ENCODE data around the gene SH2D3C.
A peak's percentile ranks its signal among the peaks of the same experiment; 100 is the strongest.

Gene SH2D3C

GRCh38 chr9:127734247-127734746 is 44.2 kb downstream of the SH2D3C start:
- peak overlapping the region; percentile 68 for H3K27ac Mint-ChIP-seq (ENCODE audit: low read depth)
- H3K4me3 Mint-ChIP-seq = peak overlapping the region; percentile 77
- H3K36me3 Mint-ChIP-seq (ENCODE audit: insufficient read depth) = peaks cover 20% of the 10 kb centered on the region
- peaks cover 8% of the 10 kb centered on the region for H3K4me1 Mint-ChIP-seq
- ATAC-seq (replicated peaks; ENCODE audit: extremely low read depth, poor library complexity, severe bottlenecking) = no peak
- no peaks in the 10 kb centered on the region for H3K27me3 Mint-ChIP-seq
- no peaks in the 10 kb centered on the region for H3K9me3 Mint-ChIP-seq
- DNase-seq (ENCODE audit: low spot score in 2 of 2) = no peak

- no peak for ATAC-seq (replicated peaks; ENCODE audit: extremely low read depth, poor library complexity, severe bottlenecking)
- no peak for DNase-seq (ENCODE audit: low spot score in 2 of 2)
- Mint-ChIP-seq H3K9me3 (no peaks in the 10 kb centered on the region), H3K4me1 (peaks cover 8% of the 10 kb centered on the region), H3K36me3 (ENCODE audit: insufficient read depth) (peaks cover 16% of the 10 kb centered on the region), H3K4me3 (peak overlapping the region; percentile 77), H3K27me3 (no peaks in the 10 kb centered on the region), H3K27ac (ENCODE audit: low read depth) (peak overlapping the region; percentile 68)
These were observed 44.9 kb downstream of the SH2D3C start for GRCh38 chr9:127733614-127734013.

- ATAC-seq (replicated peaks; ENCODE audit: extremely low read depth, poor library complexity, severe bottlenecking) (no peak), DNase-seq (ENCODE audit: low spot score in 2 of 2) (no peak)
- Mint-ChIP-seq H3K9me3 (no peaks in the 10 kb centered on the region), H3K4me3 (no peak overlapping the region), H3K27ac (ENCODE audit: low read depth) (no peak overlapping the region), H3K4me1 (peaks cover 8% of the 10 kb centered on the region), H3K36me3 (ENCODE audit: insufficient read depth) (peaks cover 11% of the 10 kb centered on the region), H3K27me3 (no peaks in the 10 kb centered on the region)
These were observed 46.0 kb downstream of the SH2D3C start for GRCh38 chr9:127732444-127732843.

DNA sequence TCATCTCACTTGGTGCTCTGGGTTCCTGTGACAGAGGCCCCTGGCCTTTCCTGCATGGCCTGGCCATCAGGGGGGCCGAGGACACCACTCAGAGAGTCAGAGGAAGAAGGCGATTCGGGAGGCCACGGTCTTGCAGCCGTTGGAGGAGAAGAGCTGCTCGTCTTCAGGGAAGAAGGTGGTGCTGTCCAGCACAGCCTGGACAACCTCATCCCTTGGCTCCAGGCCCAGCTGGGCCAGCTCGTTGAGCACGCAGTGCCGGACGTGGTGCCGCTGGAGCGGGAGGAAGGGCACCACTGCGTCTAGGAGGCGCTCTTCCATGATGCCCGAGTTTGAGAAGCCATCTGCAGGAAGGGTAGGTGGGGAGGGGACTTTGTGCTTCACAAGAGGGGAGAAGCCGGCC is 46.5 kb downstream of the SH2D3C start:
- Mint-ChIP-seq H3K4me1 (peaks cover 8% of the 10 kb centered on the region), H3K9me3 (no peaks in the 10 kb centered on the region), H3K4me3 (no peak overlapping the region), H3K27ac (ENCODE audit: low read depth) (no peak overlapping the region), H3K36me3 (ENCODE audit: insufficient read depth) (peaks cover 13% of the 10 kb centered on the region), H3K27me3 (no peaks in the 10 kb centered on the region)
- no peak for ATAC-seq (replicated peaks; ENCODE audit: extremely low read depth, poor library complexity, severe bottlenecking)
- DNase-seq (ENCODE audit: low spot score in 2 of 2) = no peak

DNA sequence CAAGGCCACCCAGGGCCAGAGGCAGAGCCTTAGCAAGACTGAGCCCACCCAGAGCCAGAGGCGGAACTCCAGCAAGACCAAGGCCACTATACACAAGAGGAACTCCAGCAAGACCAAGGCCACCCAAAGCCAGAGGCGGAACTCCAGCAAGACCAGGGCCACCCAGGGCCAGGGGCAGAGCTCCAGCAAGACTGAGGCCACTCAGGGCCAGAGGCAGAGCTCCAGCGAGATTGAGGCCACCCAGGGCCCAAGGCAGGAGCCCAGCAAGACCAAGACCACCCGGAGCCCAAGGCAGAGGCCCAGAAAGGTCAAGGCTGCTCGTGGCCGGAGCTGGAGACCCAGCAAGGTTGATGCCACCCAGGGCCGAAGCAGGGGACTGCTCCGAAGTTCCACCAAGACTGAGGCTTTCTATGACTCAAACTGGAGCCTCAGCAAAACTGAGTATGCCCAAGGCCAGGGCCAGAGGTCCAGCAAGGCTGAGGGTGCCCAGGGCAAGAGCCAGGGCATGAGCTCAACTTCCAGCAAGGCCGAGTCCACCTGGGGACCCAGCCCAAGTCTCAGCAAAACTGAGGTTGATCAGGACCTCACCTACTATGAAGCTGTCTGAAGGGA is 47.6 kb downstream of the SH2D3C start:
- H3K9me3 Mint-ChIP-seq = no peaks in the 10 kb centered on the region
- H3K4me3 Mint-ChIP-seq = no peak overlapping the region

GRCh38 chr9:127730262-127730661 is 48.2 kb downstream of the SH2D3C start:
- no peak overlapping the region for H3K4me3 Mint-ChIP-seq
- peaks cover 8% of the 10 kb centered on the region for H3K4me1 Mint-ChIP-seq
- H3K9me3 Mint-ChIP-seq = no peaks in the 10 kb centered on the region
- H3K27ac Mint-ChIP-seq (ENCODE audit: low read depth) = peak overlapping the region; percentile 29
- DNase-seq (ENCODE audit: low spot score in 2 of 2) (no peak), ATAC-seq (replicated peaks; ENCODE audit: extremely low read depth, poor library complexity, severe bottlenecking) (no peak)
- peaks cover 11% of the 10 kb centered on the region for H3K36me3 Mint-ChIP-seq (ENCODE audit: insufficient read depth)
- no peaks in the 10 kb centered on the region for H3K27me3 Mint-ChIP-seq

More for the DNA sequence above, 47.6 kb downstream of the SH2D3C start:
- H3K36me3 Mint-ChIP-seq (ENCODE audit: insufficient read depth) = peaks cover 12% of the 10 kb centered on the region
- H3K4me1 Mint-ChIP-seq = peaks cover 8% of the 10 kb centered on the region
- no peak for DNase-seq (ENCODE audit: low spot score in 2 of 2)
- ATAC-seq (replicated peaks; ENCODE audit: extremely low read depth, poor library complexity, severe bottlenecking) = no peak
- no peaks in the 10 kb centered on the region for H3K27me3 Mint-ChIP-seq
- no peak overlapping the region for H3K27ac Mint-ChIP-seq (ENCODE audit: low read depth)

DNA sequence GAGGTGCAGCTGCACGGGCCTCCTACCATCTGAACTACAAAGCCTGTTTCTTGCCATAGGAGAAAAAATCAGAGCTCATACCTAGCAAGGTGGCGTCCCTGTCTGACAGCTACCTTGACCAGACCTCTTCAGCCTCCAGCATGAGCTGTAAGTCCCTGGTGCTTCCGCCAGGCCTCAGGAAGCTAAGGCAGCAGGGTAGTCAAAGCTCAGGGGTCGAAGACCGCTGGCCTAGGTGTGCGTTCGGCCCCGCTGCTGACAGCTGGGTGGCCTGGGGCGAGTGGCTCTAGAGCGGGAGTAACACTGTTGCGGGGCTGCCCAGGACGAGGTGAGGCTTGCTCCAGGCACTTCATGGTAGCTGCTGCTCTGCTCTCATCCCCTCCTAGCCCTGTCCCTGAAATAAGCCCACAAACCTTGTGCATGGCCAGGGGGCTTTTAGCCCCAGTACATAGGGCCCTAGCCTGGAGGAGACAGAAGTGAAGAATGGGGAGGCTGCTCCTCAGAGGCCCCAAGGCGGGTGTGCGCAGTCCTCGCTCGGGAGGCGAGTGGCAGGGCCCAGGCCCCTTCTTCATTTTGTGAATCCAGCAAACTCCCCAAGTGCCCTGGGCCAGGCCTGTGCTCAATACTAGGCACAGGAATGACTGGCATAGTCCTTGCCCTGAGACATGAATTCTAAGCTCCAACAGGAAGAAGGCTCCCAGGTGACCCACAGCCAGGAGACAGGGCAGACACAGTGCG is 48.8 kb downstream of the SH2D3C start:
- Mint-ChIP-seq H3K9me3 (no peaks in the 10 kb centered on the region), H3K36me3 (ENCODE audit: insufficient read depth) (peaks cover 10% of the 10 kb centered on the region), H3K4me3 (no peak overlapping the region), H3K4me1 (peaks cover 8% of the 10 kb centered on the region), H3K27me3 (no peaks in the 10 kb centered on the region), H3K27ac (ENCODE audit: low read depth) (peak overlapping the region; percentile 29)
- DNase-seq (ENCODE audit: low spot score in 2 of 2) (no peak), ATAC-seq (replicated peaks; ENCODE audit: extremely low read depth, poor library complexity, severe bottlenecking) (no peak)

- Mint-ChIP-seq H3K27ac (ENCODE audit: low read depth) (no peak overlapping the region), H3K36me3 (ENCODE audit: insufficient read depth) (peaks cover 10% of the 10 kb centered on the region), H3K27me3 (no peaks in the 10 kb centered on the region), H3K9me3 (no peaks in the 10 kb centered on the region), H3K4me1 (peaks cover 4% of the 10 kb centered on the region), H3K4me3 (no peak overlapping the region)
- ATAC-seq (replicated peaks; ENCODE audit: extremely low read depth, poor library complexity, severe bottlenecking) (no peak), DNase-seq (ENCODE audit: low spot score in 2 of 2) (no peak)
These were observed 49.7 kb downstream of the SH2D3C start for GRCh38 chr9:127728808-127729207.

DNA sequence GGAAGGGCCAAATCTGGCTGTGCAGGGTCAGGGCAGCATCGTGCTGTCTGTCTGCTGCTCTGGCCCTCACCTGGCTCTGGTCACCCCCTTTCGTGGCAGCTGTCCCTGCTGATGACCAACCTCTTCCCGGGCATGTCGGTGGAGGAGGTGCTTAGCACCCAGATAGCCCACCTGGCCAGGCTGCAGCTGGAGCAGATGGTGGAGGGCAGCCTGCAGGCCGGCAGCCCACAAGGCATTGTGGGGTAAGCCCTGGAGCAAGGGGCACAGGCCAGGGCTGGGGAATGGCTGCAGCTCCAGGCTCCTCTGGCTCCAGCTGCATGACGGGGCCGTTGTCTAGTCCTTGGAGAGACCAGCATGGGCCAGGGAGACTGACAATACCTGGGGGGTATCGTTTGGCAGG is 51.6 kb downstream of the SH2D3C start:
- ATAC-seq (replicated peaks; ENCODE audit: extremely low read depth, poor library complexity, severe bottlenecking) (no peak), DNase-seq (ENCODE audit: low spot score in 2 of 2) (no peak)
- Mint-ChIP-seq H3K27me3 (no peaks in the 10 kb centered on the region), H3K36me3 (ENCODE audit: insufficient read depth) (peaks cover 8% of the 10 kb centered on the region), H3K4me1 (no peaks in the 10 kb centered on the region), H3K27ac (ENCODE audit: low read depth) (no peak overlapping the region), H3K9me3 (no peaks in the 10 kb centered on the region), H3K4me3 (no peak overlapping the region)

DNA sequence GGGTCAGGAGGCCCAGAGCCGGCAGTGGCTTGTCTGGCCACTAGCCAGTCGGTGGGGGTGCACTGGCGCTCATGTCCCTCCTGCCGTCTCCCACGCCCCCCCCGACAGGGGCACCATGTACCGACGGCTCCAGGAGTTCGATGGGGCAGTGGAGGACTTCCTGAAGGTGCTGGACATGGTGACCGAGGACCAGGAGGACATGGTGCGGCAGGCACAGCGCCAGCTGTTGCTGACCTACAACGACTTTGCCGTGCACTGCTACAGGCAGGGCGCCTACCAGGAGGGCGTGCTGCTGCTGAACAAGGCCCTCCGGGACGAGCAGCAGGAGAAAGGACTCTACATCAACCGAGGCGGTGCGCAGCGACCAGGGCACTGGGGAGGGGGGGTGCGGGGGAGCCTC is 54.5 kb downstream of the SH2D3C start:
- Mint-ChIP-seq H3K4me3 (no peak overlapping the region), H3K27me3 (no peaks in the 10 kb centered on the region), H3K9me3 (no peaks in the 10 kb centered on the region), H3K27ac (ENCODE audit: low read depth) (no peak overlapping the region), H3K4me1 (peaks cover 27% of the 10 kb centered on the region), H3K36me3 (ENCODE audit: insufficient read depth) (peaks cover 13% of the 10 kb centered on the region)
- no peak for ATAC-seq (replicated peaks; ENCODE audit: extremely low read depth, poor library complexity, severe bottlenecking)
- DNase-seq (ENCODE audit: low spot score in 2 of 2) = no peak

- Mint-ChIP-seq H3K4me3 (peak overlapping the region; percentile 18), H3K9me3 (no peaks in the 10 kb centered on the region), H3K4me1 (peaks cover 27% of the 10 kb centered on the region), H3K27ac (ENCODE audit: low read depth) (no peak overlapping the region), H3K36me3 (ENCODE audit: insufficient read depth) (peaks cover 13% of the 10 kb centered on the region), H3K27me3 (no peaks in the 10 kb centered on the region)
- no peak for ATAC-seq (replicated peaks; ENCODE audit: extremely low read depth, poor library complexity, severe bottlenecking)
- DNase-seq (ENCODE audit: low spot score in 2 of 2) = no peak
These were observed 55.0 kb downstream of the SH2D3C start for GRCh38 chr9:127723444-127723843.

- no peak overlapping the region for H3K27ac Mint-ChIP-seq (ENCODE audit: low read depth)
- DNase-seq (ENCODE audit: low spot score in 2 of 2) (no peak), ATAC-seq (replicated peaks; ENCODE audit: extremely low read depth, poor library complexity, severe bottlenecking) (no peak)
- peaks cover 13% of the 10 kb centered on the region for H3K36me3 Mint-ChIP-seq (ENCODE audit: insufficient read depth)
- H3K4me1 Mint-ChIP-seq = peaks cover 27% of the 10 kb centered on the region
- no peaks in the 10 kb centered on the region for H3K9me3 Mint-ChIP-seq
- no peaks in the 10 kb centered on the region for H3K27me3 Mint-ChIP-seq
- H3K4me3 Mint-ChIP-seq = peak overlapping the region; percentile 18
These were observed 55.5 kb downstream of the SH2D3C start for GRCh38 chr9:127723013-127723412.

All from central memory CD8-positive, alpha-beta T cell (primary cell).